ENCODE measurements around the gene TEF. TPM values are rescaled to one million over a fixed set of nuclear protein-coding genes. Genes with fewer than 3 reads are reported as not detected.

The TEF gene
- 2.7 and 4.0 TPM in 2 replicates for total RNA-seq

DNA sequence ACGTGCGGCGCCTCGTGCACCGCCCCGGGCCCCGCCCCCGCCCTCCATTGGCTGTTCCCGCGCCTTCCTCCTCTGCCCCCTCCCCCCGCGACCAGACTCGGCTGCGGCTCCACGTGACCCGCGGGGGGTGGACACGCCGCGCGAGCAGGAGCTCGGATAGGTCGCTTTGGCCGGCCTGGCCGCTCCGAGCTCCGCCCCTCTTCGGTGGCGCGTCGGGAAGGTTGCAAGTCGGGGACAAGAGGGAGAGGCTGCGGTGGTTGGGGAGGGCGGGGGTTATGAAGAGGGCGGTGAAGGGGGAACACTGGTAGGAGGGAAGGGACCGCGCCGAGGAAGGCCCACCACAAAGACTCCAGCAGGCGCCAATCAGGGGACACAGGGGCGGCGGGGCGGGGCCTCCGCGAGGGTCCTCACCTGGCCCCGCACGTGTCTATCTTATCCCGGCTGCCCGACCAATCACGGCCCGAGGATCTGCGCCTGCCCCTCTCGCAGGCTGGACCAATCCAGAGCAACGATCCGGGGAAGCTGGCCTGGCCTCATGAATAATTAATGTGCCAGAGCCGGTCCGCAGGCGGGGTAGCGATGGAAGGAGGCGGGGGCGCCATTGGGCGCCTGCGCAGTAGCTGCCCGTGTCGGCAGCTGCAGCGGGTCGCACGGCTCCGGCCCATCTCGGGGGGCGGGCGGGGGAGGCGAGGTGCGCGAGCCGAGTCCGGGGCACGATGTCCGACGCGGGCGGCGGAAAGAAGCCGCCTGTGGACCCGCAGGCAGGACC lies at the start of gene TEF:
Gene TEF, plus strand, starts transcription at position 614 of the 769 bp plus-strand sequence. Its CDS starts 103 bp downstream, at position 717.

GRCh38 chr22:41446639-41447434 lies 65.1 kb downstream of the TEF start, which contains the start of gene TOB2:
TSS of gene TOB2 (minus strand) at chr22:41446801. CDS start at chr22:41437345, 9,456 bp downstream.

Other genes with a start within 250 kb of the TEF start
- 13.4 and 14.9 TPM in 2 replicates for gene L3MBTL2, start 176.6 kb upstream of the TEF start, total RNA-seq
- 0.17 and 0.35 TPM in 2 replicates for gene CHADL, start 141.0 kb upstream of the TEF start, total RNA-seq
- 21.6 and 32.6 TPM in 2 replicates for gene RANGAP1, start 95.8 kb upstream of the TEF start, total RNA-seq
- 37.2 and 40.7 TPM in 2 replicates for gene ZC3H7B, start 80.4 kb upstream of the TEF start, total RNA-seq
- 35.2 and 38.9 TPM in 2 replicates for gene TOB2, start 64.9 kb downstream of the TEF start, total RNA-seq
- gene PHF5A, start 86.8 kb downstream of the TEF start, total RNA-seq = 23.3 and 30.9 TPM in 2 replicates
- gene ACO2, start 87.2 kb downstream of the TEF start, total RNA-seq = 53.9 and 54.9 TPM in 2 replicates
- gene POLR3H, start 162.5 kb downstream of the TEF start, total RNA-seq = 16.7 and 17.9 TPM in 2 replicates
- 7.0 and 25.1 TPM in 2 replicates for gene CSDC2, start 179.1 kb downstream of the TEF start, total RNA-seq
- gene PMM1, start 207.9 kb downstream of the TEF start, total RNA-seq = 52.8 and 76.1 TPM in 2 replicates
- 16.4 and 54.1 TPM in 2 replicates for gene DESI1, start 239.1 kb downstream of the TEF start, total RNA-seq
- gene XRCC6, start 239.4 kb downstream of the TEF start, total RNA-seq = 170 and 199 TPM in 2 replicates